ENCODE data around the gene MCHR1.

- TF ChIP-seq, protein P1, sequence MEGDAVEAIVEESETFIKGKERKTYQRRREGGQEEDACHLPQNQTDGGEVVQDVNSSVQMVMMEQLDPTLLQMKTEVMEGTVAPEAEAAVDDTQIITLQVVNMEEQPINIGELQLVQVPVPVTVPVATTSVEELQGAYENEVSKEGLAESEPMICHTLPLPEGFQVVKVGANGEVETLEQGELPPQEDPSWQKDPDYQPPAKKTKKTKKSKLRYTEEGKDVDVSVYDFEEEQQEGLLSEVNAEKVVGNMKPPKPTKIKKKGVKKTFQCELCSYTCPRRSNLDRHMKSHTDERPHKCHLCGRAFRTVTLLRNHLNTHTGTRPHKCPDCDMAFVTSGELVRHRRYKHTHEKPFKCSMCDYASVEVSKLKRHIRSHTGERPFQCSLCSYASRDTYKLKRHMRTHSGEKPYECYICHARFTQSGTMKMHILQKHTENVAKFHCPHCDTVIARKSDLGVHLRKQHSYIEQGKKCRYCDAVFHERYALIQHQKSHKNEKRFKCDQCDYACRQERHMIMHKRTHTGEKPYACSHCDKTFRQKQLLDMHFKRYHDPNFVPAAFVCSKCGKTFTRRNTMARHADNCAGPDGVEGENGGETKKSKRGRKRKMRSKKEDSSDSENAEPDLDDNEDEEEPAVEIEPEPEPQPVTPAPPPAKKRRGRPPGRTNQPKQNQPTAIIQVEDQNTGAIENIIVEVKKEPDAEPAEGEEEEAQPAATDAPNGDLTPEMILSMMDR (IDR thresholded peaks at IDR 0.05) = no peak
- TF ChIP-seq POLR2A (IDR thresholded peaks at IDR 0.05) = no peak
- no peak for TF ChIP-seq EP300 (IDR thresholded peaks at IDR 0.05)
Measured at GRCh38 chr22:40703174-40703573, 23.9 kb downstream of the MCHR1 start.

Data from ovary (tissue), 3 donors.